HL-60 (cell line): ENCODE results near the gene CLDN19.
"Not testable (repeated sequence)": the region's sequence is repeated elsewhere in the genome, so short reads cannot be mapped to it uniquely, and the experiment has no call there.

Source experiments
- DNase-seq, 2 experiments: peaks; one replicate each; pipeline ENCODE4 v3.0.0-alpha.2; 2010 to 2020; ENCODE audit warnings: low read depth in 1 of 2, low spot score in 1 of 2
- H3K27ac ChIP-seq: fragments of 250-450 bp; sonication (Bioruptor Pico); replicated peaks from 2 replicates; pipeline ENCODE4 v1.5.1; 2020; ENCODE audit warnings: mild to moderate bottlenecking, moderate library complexity
- H3K27me3 ChIP-seq: fragments of 250-450 bp; sonication (Bioruptor Pico); 2 replicates; pipeline ENCODE4 v1.5.1; 2021; ENCODE audit warnings: mild to moderate bottlenecking, moderate library complexity; ENCODE audit not compliant: insufficient read depth, poor library complexity, severe bottlenecking
- H3K4me3 ChIP-seq: replicated peaks from 2 replicates; pipeline ENCODE4 v1.5.1; 2011; ENCODE audit warnings: mild to moderate bottlenecking, control low read depth, low read length; ENCODE audit not compliant: insufficient read depth
- CTCF ChIP-seq: IDR thresholded peaks from one replicate; pipeline ENCODE4 v1.5.1; 2011; ENCODE audit warnings: low read length, control low read depth, inconsistent platforms; ENCODE audit not compliant: insufficient read depth
- GABPA ChIP-seq: IDR thresholded peaks from 2 replicates; pipeline ENCODE4 v1.6.1; 2012; ENCODE audit warnings: low read depth
- POLR2AphosphoS5 ChIP-seq: IDR thresholded peaks from 2 replicates; pipeline ENCODE4 v1.6.1; 2012; ENCODE audit warnings: low read depth
- REST ChIP-seq: IDR thresholded peaks from 2 replicates; pipeline ENCODE4 v1.6.1; 2012; ENCODE audit warnings: low read depth; ENCODE audit not compliant: insufficient replicate concordance
- SPI1 ChIP-seq: IDR thresholded peaks from 2 replicates; pipeline ENCODE4 v1.6.1; 2012; ENCODE audit warnings: low read depth, mild to moderate bottlenecking, borderline replicate concordance

CLDN19 gene

GRCh38 chr1:42721926-42722325 is 18.1 kb downstream of the CLDN19 start:
- no peak overlapping the region for H3K4me3 ChIP-seq
- no peaks in the 10 kb centered on the region for H3K27me3 ChIP-seq
- DNase-seq: no peak
- no peak overlapping the region for H3K27ac ChIP-seq
- TF ChIP-seq SPI1: no peak
- no peak for TF ChIP-seq CTCF
- no peak for TF ChIP-seq GABPA
- no peak for TF ChIP-seq POLR2AphosphoS5
- no peak for TF ChIP-seq REST

DNA sequence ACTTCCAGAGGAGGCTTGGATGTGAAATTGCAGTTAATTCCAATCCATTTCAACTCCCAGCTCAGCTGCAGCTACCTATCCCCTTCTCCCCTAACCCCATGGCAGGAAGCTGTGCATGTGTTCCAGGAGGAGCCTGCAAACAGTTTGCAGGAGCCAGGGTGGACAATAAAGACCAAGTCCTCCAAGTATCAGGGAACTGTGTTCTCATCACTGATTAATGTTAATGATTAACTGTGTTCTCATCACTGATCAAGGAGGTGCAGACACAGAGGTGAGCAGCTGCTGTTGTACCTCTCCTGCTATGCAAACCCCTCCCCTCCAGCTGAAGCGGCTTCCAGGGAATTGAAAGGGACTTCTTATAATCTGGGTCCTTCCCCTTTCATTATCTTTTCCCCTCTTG is 19.2 kb downstream of the CLDN19 start:
- TF ChIP-seq REST: no peak
- no peak for TF ChIP-seq CTCF
- no peak for TF ChIP-seq POLR2AphosphoS5
- TF ChIP-seq SPI1: no peak
- no peak for TF ChIP-seq GABPA
- Histone ChIP-seq H3K4me3 (no peak overlapping the region), H3K27me3 (no peaks in the 10 kb centered on the region), H3K27ac (no peak overlapping the region)
- DNase-seq: no peak

- DNase-seq, H3K27me3 ChIP-seq, H3K27ac ChIP-seq, H3K4me3 ChIP-seq: not testable (repeated sequence)
These were observed 25.6 kb downstream of the CLDN19 start for GRCh38 chr1:42714441-42714840.

GRCh38 chr1:42713293-42713692 is 26.7 kb downstream of the CLDN19 start:
- no peak overlapping the region for H3K27ac ChIP-seq
- no peaks in the 10 kb centered on the region for H3K27me3 ChIP-seq
- TF ChIP-seq GABPA (no peak), POLR2AphosphoS5 (no peak), CTCF (no peak), REST (no peak), SPI1 (no peak)
- no peak for DNase-seq
- no peak overlapping the region for H3K4me3 ChIP-seq

DNA sequence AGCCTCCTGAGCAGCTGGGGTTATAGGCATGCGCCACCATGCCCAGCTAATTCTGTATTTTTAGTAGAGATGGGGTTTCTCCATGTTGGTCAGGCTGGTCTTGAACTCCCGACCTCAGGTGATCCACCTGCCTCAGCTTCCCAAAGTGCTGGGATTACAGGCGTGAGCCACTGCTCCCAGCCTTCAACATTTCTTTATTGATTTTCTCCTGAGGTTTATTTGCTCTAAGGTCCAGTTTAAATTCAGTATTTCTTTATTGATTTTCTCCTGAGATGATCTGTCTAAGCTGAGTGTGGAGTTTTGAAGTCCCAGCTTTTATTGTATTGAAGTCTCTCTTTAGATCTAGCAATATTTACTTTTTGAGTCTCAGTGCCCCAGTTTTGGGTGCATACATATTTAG is 27.2 kb downstream of the CLDN19 start:
- H3K27ac ChIP-seq, H3K27me3 ChIP-seq, H3K4me3 ChIP-seq, DNase-seq: not testable (repeated sequence)
